Measurements from ENCODE around the gene MEPE.
A peak's percentile ranks its signal among the peaks of the same experiment; 100 is the strongest.
"Not testable (repeated sequence)": the region's sequence is repeated elsewhere in the genome, so short reads cannot be mapped to it uniquely, and the experiment has no call there.

Gene MEPE

GRCh38 chr4:87882861-87883260 is 50.1 kb downstream of the MEPE start:
- DNase-seq (ENCODE audit: low read depth, low spot score): no peak

DNA sequence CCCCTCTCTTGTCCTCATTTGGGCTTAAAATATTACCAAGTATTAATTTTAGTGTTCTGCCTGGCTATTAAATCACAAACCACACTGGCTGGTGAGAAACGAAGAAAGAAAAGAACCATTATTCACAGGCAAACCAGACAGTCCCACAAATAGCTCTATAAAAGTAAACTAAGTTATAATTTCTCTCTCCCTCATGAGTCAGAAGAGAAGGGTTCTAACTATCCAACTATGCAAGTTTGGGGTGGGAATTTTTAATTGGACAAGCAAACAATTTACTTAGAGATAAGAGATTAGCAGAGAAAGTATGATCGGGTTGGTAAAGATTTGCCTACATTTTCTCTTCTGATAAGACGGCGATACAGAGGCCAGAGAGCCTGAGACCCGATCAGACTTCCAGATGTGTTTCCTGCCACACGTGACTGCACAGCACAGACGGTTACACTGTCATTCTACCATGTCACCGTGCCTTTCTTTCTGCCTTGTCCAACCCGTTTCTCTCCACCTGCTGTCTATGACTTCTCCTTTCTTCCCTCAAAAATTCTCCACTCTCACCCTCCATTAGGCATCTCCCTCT is 52.3 kb downstream of the MEPE start:
- DNase-seq (ENCODE audit: low read depth, low spot score): no peak

DNA sequence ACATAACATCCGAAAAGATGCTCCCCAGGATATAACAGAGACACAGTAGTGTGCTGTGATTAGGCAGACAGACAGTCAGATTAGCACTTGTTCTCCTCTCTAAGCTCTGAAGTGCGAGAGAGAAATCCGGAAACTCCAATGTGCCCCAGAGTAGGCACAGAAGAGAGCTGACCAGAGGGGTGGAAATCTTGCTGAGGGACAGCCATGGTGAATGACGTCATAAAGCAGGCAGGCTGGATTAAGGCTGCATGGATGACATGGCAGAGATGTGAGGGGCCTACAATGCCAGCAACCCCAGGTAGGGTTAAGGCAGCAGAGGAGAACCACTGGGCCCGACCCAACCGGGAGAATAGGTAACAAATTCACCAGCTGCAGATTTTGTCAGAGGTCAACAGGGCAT is 53.3 kb downstream of the MEPE start:
- no peak for DNase-seq (ENCODE audit: low read depth, low spot score)

DNA sequence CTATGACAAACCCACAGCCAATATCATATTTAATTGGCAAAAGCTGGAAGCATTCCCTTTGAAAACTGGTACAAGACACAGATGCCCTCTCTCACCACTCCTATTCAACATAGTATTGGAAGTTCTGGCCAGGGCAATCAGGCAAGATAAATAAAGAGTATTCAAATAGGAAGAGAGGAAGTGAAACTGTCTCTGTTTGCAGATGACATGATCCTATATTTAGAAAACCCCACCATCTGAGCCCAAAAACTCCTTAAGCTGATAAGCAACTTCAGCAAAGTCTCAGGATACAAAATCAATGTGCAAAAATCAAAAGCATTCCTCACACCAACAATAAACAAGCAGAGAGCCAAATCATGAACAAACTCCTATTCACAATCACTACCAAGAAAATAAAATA is 58.0 kb downstream of the MEPE start:
- not testable (repeated sequence) for DNase-seq (ENCODE audit: low read depth, low spot score)

DNA sequence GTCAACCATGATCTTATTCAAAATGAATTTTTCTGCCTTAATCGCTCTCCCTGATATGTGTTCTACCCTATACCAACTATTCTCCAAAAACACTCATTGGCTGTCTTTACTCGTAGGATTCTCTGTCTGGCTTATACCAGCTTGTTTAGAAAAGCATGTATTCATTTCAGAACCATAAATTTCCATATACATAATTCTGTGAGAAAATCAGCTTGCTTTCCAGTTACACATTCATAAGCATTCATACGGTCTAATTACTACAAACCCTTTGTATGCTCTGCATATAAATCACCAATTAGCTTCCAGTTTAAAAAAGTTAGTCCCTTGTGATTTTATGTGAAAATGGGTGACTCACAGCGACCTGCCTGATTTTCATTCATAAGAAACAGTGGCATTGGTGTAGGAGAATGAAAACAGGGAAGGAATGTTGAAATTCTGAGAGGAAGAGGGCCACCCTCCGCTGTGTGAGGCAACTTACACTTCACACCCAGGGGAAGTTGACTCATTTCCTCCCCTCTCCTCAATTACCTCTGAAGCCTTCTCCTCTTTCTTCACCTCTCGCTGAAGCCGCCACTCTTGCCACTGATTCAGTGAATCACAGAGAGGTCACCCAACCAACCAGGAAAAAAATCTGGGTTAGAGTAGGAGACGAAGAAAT is 63.3 kb downstream of the MEPE start:
- DNase-seq (ENCODE audit: low read depth, low spot score): peak; percentile 16
